ENCODE data around the gene SPC25. TPM values are rescaled to one million over a fixed set of nuclear protein-coding genes. Genes with fewer than 3 reads are reported as not detected.
"Not testable (repeated sequence)": the region's sequence is repeated elsewhere in the genome, so short reads cannot be mapped to it uniquely, and the experiment has no call there.

SPC25 gene
- 10 to 100 TPM; 19.7 to 25.1 (median 23.7) TPM for polyA plus RNA-seq (ENCODE audit: insufficient read length in 3 of 3)

GRCh38 chr2:168890006-168890782, at the start of gene SPC25:
TSS of gene SPC25 (minus strand) at chr2:168890430. CDS start at chr2:168889519, 911 bp downstream.
- peak; percentile 82 to 87 (median 83) for DNase-seq (ENCODE audit: low read depth in 3 of 3, low spot score in 2 of 3)

- no peak for DNase-seq (ENCODE audit: low read depth in 3 of 3, low spot score in 2 of 3)
Observed at GRCh38 chr2:168939918-168940317, 49.7 kb upstream of the SPC25 start.

GRCh38 chr2:168939061-168939460, 48.8 kb upstream of the SPC25 start:
- no peak for DNase-seq (ENCODE audit: low read depth in 3 of 3, low spot score in 2 of 3)

GRCh38 chr2:168935810-168936581, 45.8 kb upstream of the SPC25 start:
- DNase-seq (ENCODE audit: low read depth in 3 of 3, low spot score in 2 of 3), result no peak

GRCh38 chr2:168934826-168935225, 44.6 kb upstream of the SPC25 start:
- no peak for DNase-seq (ENCODE audit: low read depth in 3 of 3, low spot score in 2 of 3)

- not testable (repeated sequence) for DNase-seq (ENCODE audit: low read depth in 3 of 3, low spot score in 2 of 3)
Observed at GRCh38 chr2:168932174-168932573, 41.9 kb upstream of the SPC25 start.

- DNase-seq (ENCODE audit: low read depth in 3 of 3, low spot score in 2 of 3), result no peak
Observed at GRCh38 chr2:168930242-168930641, 40.0 kb upstream of the SPC25 start.

- DNase-seq (ENCODE audit: low read depth in 3 of 3, low spot score in 2 of 3), result no peak
Observed at GRCh38 chr2:168929031-168929430, 38.8 kb upstream of the SPC25 start.

GRCh38 chr2:168928113-168928831, 38.0 kb upstream of the SPC25 start:
- no peak for DNase-seq (ENCODE audit: low read depth in 3 of 3, low spot score in 2 of 3)

GRCh38 chr2:168926621-168927386, 36.6 kb upstream of the SPC25 start:
- no peak for DNase-seq (ENCODE audit: low read depth in 3 of 3, low spot score in 2 of 3)

GRCh38 chr2:168920504-168921157, 30.4 kb upstream of the SPC25 start:
- peak in 1 of 3 donors; percentile 10 for DNase-seq (ENCODE audit: low read depth in 3 of 3, low spot score in 2 of 3)

- no peak for DNase-seq (ENCODE audit: low read depth in 3 of 3, low spot score in 2 of 3)
Observed at GRCh38 chr2:168916331-168916675, 26.1 kb upstream of the SPC25 start.

GRCh38 chr2:168915441-168916330, 25.5 kb upstream of the SPC25 start:
- no peak for DNase-seq (ENCODE audit: low read depth in 3 of 3, low spot score in 2 of 3)

GRCh38 chr2:168913495-168913894, 23.3 kb upstream of the SPC25 start:
- no peak for DNase-seq (ENCODE audit: low read depth in 3 of 3, low spot score in 2 of 3)

GRCh38 chr2:168912901-168913369, 22.7 kb upstream of the SPC25 start:
- no peak for DNase-seq (ENCODE audit: low read depth in 3 of 3, low spot score in 2 of 3)

GRCh38 chr2:168912466-168912865, 22.2 kb upstream of the SPC25 start:
- no peak for DNase-seq (ENCODE audit: low read depth in 3 of 3, low spot score in 2 of 3)

- DNase-seq (ENCODE audit: low read depth in 3 of 3, low spot score in 2 of 3), result no peak
Observed at GRCh38 chr2:168910330-168910729, 20.1 kb upstream of the SPC25 start.

- no peak for DNase-seq (ENCODE audit: low read depth in 3 of 3, low spot score in 2 of 3)
Observed at GRCh38 chr2:168907940-168908662, 17.9 kb upstream of the SPC25 start.
